Ovary (tissue), 9 donors: ENCODE results near the gene RBM6. TPM values are rescaled to one million over a fixed set of nuclear protein-coding genes. Genes with fewer than 3 reads are reported as not detected.

Experiments
- DNase-seq, 5 donors: peaks; one replicate each; pipeline ENCODE4 v3.0.0-alpha.2; 2019 to 2020
- H3K27ac ChIP-seq, 2 donors: fragments of 200-600 bp; one replicate each; pipeline versions ENCODE4 v1.5.1 to v1.8.0; 2019 to 2022
- H3K27me3 ChIP-seq: fragments of 200-600 bp; one replicate; pipeline ENCODE4 v1.8.0; 2022
- H3K36me3 ChIP-seq: fragments of 200-600 bp; sonication (generic); one replicate; pipeline ENCODE4 v1.5.1; 2019
- H3K4me1 ChIP-seq: one replicate; pipeline ENCODE4 v1.8.1; 2013; ENCODE audit warnings: mild to moderate bottlenecking, moderate library complexity; ENCODE audit not compliant: insufficient read depth
- H3K4me3 ChIP-seq: fragments of 200-600 bp; sonication (generic); one replicate; pipeline ENCODE4 v1.5.1; 2017
- H3K9me3 ChIP-seq, 2 donors: fragments of 200-600 bp in 1 of 2; sonication (generic) in 1 of 2; one replicate each; pipeline versions ENCODE4 v1.5.1 to v1.8.1; 2013 to 2019; ENCODE audit warnings: mild to moderate bottlenecking in 1 of 2, moderate library complexity in 1 of 2
- CTCF ChIP-seq, 3 donors: fragments of 450-650 bp in 2 of 3; fragments of 200-600 bp in 1 of 3; IDR thresholded peaks; one replicate each; pipeline versions ENCODE4 v1.5.1 to v1.8.0; 2016 to 2022; ENCODE audit warnings: antibody characterized with exemption in 3 of 3, mild to moderate bottlenecking in 1 of 3
- EP300 ChIP-seq: sonication (generic); formaldehyde crosslinking; IDR thresholded peaks from one replicate; pipeline ENCODE4 v1.6.1; 2017; ENCODE audit warnings: antibody characterized with exemption
- POLR2A ChIP-seq: fragments of 450-650 bp; IDR thresholded peaks from one replicate; pipeline ENCODE4 v1.6.1; 2017; ENCODE audit warnings: antibody characterized with exemption, mild to moderate bottlenecking, moderate library complexity
- WGBS, 3 donors: extraction: QIAGEN DNeasy Blood & Tissue Kit in 1 of 3; methylation state at CpG; one replicate each; pipeline versions ENCODE4 v1.1.5 to v1.1.7; 2013 to 2017; 5-methylcytosine and 5-hydroxymethylcytosine counted together
- intact Hi-C, 4 donors: fragments of 100-400 bp; cut with DNase I; formaldehyde crosslinking; loops; one replicate each; pipeline versions ENCODE4 v1.11.0 to v1.15.1; 2022 to 2023
- polyA plus RNA-seq, 2 donors: library from polyadenylated mRNA; stranded (reverse); fragments of 200-250 nt in 1 of 2; fragments of 350-450 nt in 1 of 2; fragmentation: Illumina TruSeq in 1 of 2; extraction: RNeasy Lipid Tissue Mini Kit (QIAGEN cat#74804) in 1 of 2; gene quantifications; one replicate each; pipeline ENCODE4 v1.2.3, GENCODE V29; 2013 to 2014
- total RNA-seq, 7 donors: library from RNA; depleted of rRNA in 2 of 7; stranded (reverse); fragments of >200 nt in 2 of 7; fragmentation: NEBNext Ultra II Directional in 3 of 7; extraction: Animal tissue kit (Norgen Biotek cat#: 25700) in 3 of 7; gene quantifications; one replicate each; pipeline versions ENCODE4 v1.1.0 to v1.2.4, GENCODE V29; 2016 to 2023
- donor health status: DM: no; HTN: no; CAD: no; lungs with moderate emphysema.
- donor health status: DM: no; HTN: no; CAD: no.
- donor health status: Bipolar disorder and iron deficiency.
- donor health status: DM: yes; HTN: yes; CAD: no.
- donor health status: DM: no; HTN: no; CAD: no.
- donor health status: DM: yes; HTN: yes; CAD: no.

RBM6 gene
- total and polyA plus RNA-seq, 9 donors, result 70.1 to 108 (median 88.0) TPM

- Histone ChIP-seq H3K4me1 (peaks cover 2% of the 10 kb centered on the region), H3K36me3 (no peaks in the 10 kb centered on the region), H3K27me3 (no peaks in the 10 kb centered on the region), H3K27ac (peak within 1 kb of the TSS; percentile 83 to 94), H3K4me3 (peak within 1 kb of the TSS; percentile 80), H3K9me3 (no peaks in the 10 kb centered on the region)
- TF ChIP-seq EP300 (no peak), POLR2A (peak; percentile 76)
- WGBS, 3 donors, result 0% methylated on average over 61 of the region's 61 CpGs
- intact Hi-C loops, result no loop called here
- DNase-seq, result peak; percentile 89 to 92 (median 91)
Measured at GRCh38 chr3:50088725-50089608, 149.0 kb downstream of the RBM6 start, which contains the start of gene RBM5. RBM5 (plus strand) TSS chr3:50088919; CDS start chr3:50090435, 1,516 bp downstream.

- no peak for TF ChIP-seq CTCF (IDR thresholded peaks at IDR 0.05)
- Histone ChIP-seq H3K36me3 (no peaks in the 10 kb centered on the region), H3K4me1 (peaks cover 2% of the 10 kb centered on the region), H3K4me3 (peak overlapping the region; percentile 80), H3K27ac (peak overlapping the region; percentile 83 to 94), H3K27me3 (no peaks in the 10 kb centered on the region), H3K9me3 (no peaks in the 10 kb centered on the region)
- DNase-seq, result no peak
- 0 to 1% (median 0%) methylated on average over 16 of the region's 16 CpGs for WGBS, 3 donors
- intact Hi-C loops, result no loop called here
Measured at GRCh38 chr3:50089609-50089945, 149.6 kb downstream of the RBM6 start.

GRCh38 chr3:50090984-50091383, 151.0 kb downstream of the RBM6 start:
- Histone ChIP-seq H3K9me3 (no peaks in the 10 kb centered on the region), H3K4me3 (no peak overlapping the region), H3K27ac (no peak overlapping the region), H3K4me1 (peaks cover 2% of the 10 kb centered on the region), H3K36me3 (no peaks in the 10 kb centered on the region), H3K27me3 (no peaks in the 10 kb centered on the region)
- TF ChIP-seq EP300 (no peak), CTCF (IDR thresholded peaks at IDR 0.05) (no peak), POLR2A (no peak)
- intact Hi-C loops, result no loop called here
- DNase-seq, result no peak

- Histone ChIP-seq H3K4me1 (peaks cover 2% of the 10 kb centered on the region), H3K9me3 (no peaks in the 10 kb centered on the region), H3K4me3 (no peak overlapping the region), H3K27ac (no peak overlapping the region), H3K36me3 (no peaks in the 10 kb centered on the region), H3K27me3 (no peaks in the 10 kb centered on the region)
- 81 to 90% (median 83%) methylated on average over 5 of the region's 5 CpGs for WGBS, 3 donors
- TF ChIP-seq EP300 (no peak), POLR2A (no peak), CTCF (IDR thresholded peaks at IDR 0.05) (no peak)
- no peak for DNase-seq
- intact Hi-C loops, result no loop called here
Measured at GRCh38 chr3:50095352-50095998, 155.5 kb downstream of the RBM6 start.

GRCh38 chr3:50100386-50100785, 160.4 kb downstream of the RBM6 start:
- no peaks in the 10 kb centered on the region for H3K4me1 ChIP-seq
- no peaks in the 10 kb centered on the region for H3K36me3 ChIP-seq
- intact Hi-C loops, result no loop called here
- no peaks in the 10 kb centered on the region for H3K9me3 ChIP-seq
- H3K27me3 ChIP-seq, result no peaks in the 10 kb centered on the region
- H3K27ac ChIP-seq, result no peak overlapping the region
- no peak for DNase-seq
- TF ChIP-seq EP300, result no peak
- no peak for TF ChIP-seq POLR2A
- TF ChIP-seq CTCF (IDR thresholded peaks at IDR 0.05), result no peak
- 71 to 78% (median 75%) methylated on average over 5 of the region's 5 CpGs for WGBS, 3 donors
- H3K4me3 ChIP-seq, result no peak overlapping the region
